Measurements from ENCODE around the gene PAQR3.

The PAQR3 gene

GRCh38 chr4:78899302-78899701 is 39.9 kb downstream of the PAQR3 start:
- Histone ChIP-seq H3K9me3 (no peaks in the 10 kb centered on the region), H3K27me3 (no peaks in the 10 kb centered on the region), H3K36me3 (peaks cover 14% of the 10 kb centered on the region), H3K4me3 (ENCODE audit: low read depth in 1 of 2, low read length in 1 of 2) (no peak overlapping the region), H3K27ac (no peak overlapping the region), H3K4me1 (ENCODE audit: control insufficient read depth in 1 of 2, insufficient read depth in 1 of 2, low read depth in 1 of 2, low read length in 1 of 2) (no peaks in the 10 kb centered on the region)
- no peak for TF ChIP-seq CTCF (IDR thresholded peaks at IDR 0.05)

- no peak for TF ChIP-seq CTCF (IDR thresholded peaks at IDR 0.05)
- H3K4me1 ChIP-seq (ENCODE audit: control insufficient read depth in 1 of 2, insufficient read depth in 1 of 2, low read depth in 1 of 2, low read length in 1 of 2), result no peaks in the 10 kb centered on the region
- H3K27me3 ChIP-seq, result no peaks in the 10 kb centered on the region
- no peak overlapping the region for H3K27ac ChIP-seq
- peaks cover 45% of the 10 kb centered on the region for H3K36me3 ChIP-seq
- no peak overlapping the region for H3K4me3 ChIP-seq (ENCODE audit: low read depth in 1 of 2, low read length in 1 of 2)
- no peaks in the 10 kb centered on the region for H3K9me3 ChIP-seq
Observed at GRCh38 chr4:78889955-78890354, 49.3 kb downstream of the PAQR3 start.

GRCh38 chr4:78885598-78885997 is 53.6 kb downstream of the PAQR3 start:
- no peak overlapping the region for H3K4me3 ChIP-seq (ENCODE audit: low read depth in 1 of 2, low read length in 1 of 2)
- no peak for TF ChIP-seq CTCF (IDR thresholded peaks at IDR 0.05)

GRCh38 chr4:78880874-78881492 is 58.3 kb downstream of the PAQR3 start:
- Histone ChIP-seq H3K4me1 (ENCODE audit: control insufficient read depth in 1 of 2, insufficient read depth in 1 of 2, low read depth in 1 of 2, low read length in 1 of 2) (no peaks in the 10 kb centered on the region), H3K36me3 (peaks cover 60% of the 10 kb centered on the region), H3K27ac (no peak overlapping the region), H3K9me3 (no peaks in the 10 kb centered on the region), H3K27me3 (no peaks in the 10 kb centered on the region), H3K4me3 (ENCODE audit: low read depth in 1 of 2, low read length in 1 of 2) (no peak overlapping the region)
- TF ChIP-seq CTCF (IDR thresholded peaks at IDR 0.05), result no peak

More at GRCh38 chr4:78885598-78885997, 53.6 kb downstream of the PAQR3 start:
- Histone ChIP-seq H3K36me3 (peaks cover 38% of the 10 kb centered on the region), H3K27me3 (no peaks in the 10 kb centered on the region), H3K27ac (peak overlapping the region; percentile 14), H3K4me1 (ENCODE audit: control insufficient read depth in 1 of 2, insufficient read depth in 1 of 2, low read depth in 1 of 2, low read length in 1 of 2) (no peaks in the 10 kb centered on the region), H3K9me3 (no peaks in the 10 kb centered on the region)

- Histone ChIP-seq H3K4me1 (ENCODE audit: control insufficient read depth in 1 of 2, insufficient read depth in 1 of 2, low read depth in 1 of 2, low read length in 1 of 2) (no peaks in the 10 kb centered on the region), H3K27ac (no peak overlapping the region), H3K4me3 (ENCODE audit: low read depth in 1 of 2, low read length in 1 of 2) (no peak overlapping the region), H3K36me3 (peaks cover 77% of the 10 kb centered on the region), H3K9me3 (no peaks in the 10 kb centered on the region), H3K27me3 (no peaks in the 10 kb centered on the region)
- no peak for TF ChIP-seq CTCF (IDR thresholded peaks at IDR 0.05)
Observed at GRCh38 chr4:78878031-78878430, 61.2 kb downstream of the PAQR3 start.

Measured in neutrophil (primary cell).